ENCODE measurements around the gene YIPF5.
A peak's percentile ranks its signal among the peaks of the same experiment; 100 is the strongest.

The YIPF5 gene

DNA sequence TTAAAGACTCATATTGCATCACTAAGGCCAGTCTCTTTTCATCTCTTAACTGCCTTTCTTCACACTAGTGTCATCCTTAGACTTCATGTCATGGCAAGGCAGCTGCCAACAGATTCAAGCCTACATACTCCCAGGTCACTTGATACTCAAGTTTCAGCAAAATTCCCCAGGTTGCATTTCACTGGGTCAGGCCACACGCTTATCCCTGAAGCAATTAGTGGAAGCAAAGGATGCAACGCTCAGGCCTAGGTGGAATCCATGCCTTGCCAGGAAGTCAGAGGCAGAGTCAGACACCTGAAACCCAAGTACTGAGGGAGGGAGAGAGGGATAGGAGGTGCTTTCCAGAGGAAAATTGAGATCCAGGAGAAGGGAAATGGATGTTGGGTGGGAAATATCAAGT is 28.9 kb downstream of the YIPF5 start:
- Histone ChIP-seq H3K27me3 (replicated peaks; ENCODE audit: insufficient read depth, low read length) (no peaks in the 10 kb centered on the region), H4K20me1 (ENCODE audit: insufficient read depth, low read length) (no peaks in the 10 kb centered on the region), H3K9me2 (replicated peaks; ENCODE audit: insufficient read depth, low read length) (no peaks in the 10 kb centered on the region), H2AFZ (ENCODE audit: low read length) (peak overlapping the region; percentile 32; the same call in 1 of the 2 replicates), H3F3A (ENCODE audit: insufficient read depth, low read length) (no peaks in the 10 kb centered on the region), H3K9ac (ENCODE audit: low read length) (no peak overlapping the region), H3K79me2 (ENCODE audit: low read length) (no peaks in the 10 kb centered on the region), H3K9me3 (replicated peaks; ENCODE audit: insufficient read depth, low read length) (no peaks in the 10 kb centered on the region), H3K36me3 (replicated peaks; ENCODE audit: insufficient read depth, low read length) (no peaks in the 10 kb centered on the region), H3K27ac (ENCODE audit: low read length) (no peak overlapping the region), H3K4me3 (ENCODE audit: low read length) (no peak overlapping the region), H3K4me2 (ENCODE audit: low read depth, low read length) (no peak overlapping the region), H3K4me1 (ENCODE audit: low read length) (no peaks in the 10 kb centered on the region)
- no peak for DNase-seq
- TF ChIP-seq, protein P1, sequence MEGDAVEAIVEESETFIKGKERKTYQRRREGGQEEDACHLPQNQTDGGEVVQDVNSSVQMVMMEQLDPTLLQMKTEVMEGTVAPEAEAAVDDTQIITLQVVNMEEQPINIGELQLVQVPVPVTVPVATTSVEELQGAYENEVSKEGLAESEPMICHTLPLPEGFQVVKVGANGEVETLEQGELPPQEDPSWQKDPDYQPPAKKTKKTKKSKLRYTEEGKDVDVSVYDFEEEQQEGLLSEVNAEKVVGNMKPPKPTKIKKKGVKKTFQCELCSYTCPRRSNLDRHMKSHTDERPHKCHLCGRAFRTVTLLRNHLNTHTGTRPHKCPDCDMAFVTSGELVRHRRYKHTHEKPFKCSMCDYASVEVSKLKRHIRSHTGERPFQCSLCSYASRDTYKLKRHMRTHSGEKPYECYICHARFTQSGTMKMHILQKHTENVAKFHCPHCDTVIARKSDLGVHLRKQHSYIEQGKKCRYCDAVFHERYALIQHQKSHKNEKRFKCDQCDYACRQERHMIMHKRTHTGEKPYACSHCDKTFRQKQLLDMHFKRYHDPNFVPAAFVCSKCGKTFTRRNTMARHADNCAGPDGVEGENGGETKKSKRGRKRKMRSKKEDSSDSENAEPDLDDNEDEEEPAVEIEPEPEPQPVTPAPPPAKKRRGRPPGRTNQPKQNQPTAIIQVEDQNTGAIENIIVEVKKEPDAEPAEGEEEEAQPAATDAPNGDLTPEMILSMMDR (IDR thresholded peaks at IDR 0.05; ENCODE audit: low read length) = no peak
- TF ChIP-seq EZH2 (optimal IDR thresholded peaks at IDR 0.05; ENCODE audit: low read depth, low read length) (no peak), EZH2phosphoT487 (IDR thresholded peaks at IDR 0.05; ENCODE audit: low read length) (no peak)

DNA sequence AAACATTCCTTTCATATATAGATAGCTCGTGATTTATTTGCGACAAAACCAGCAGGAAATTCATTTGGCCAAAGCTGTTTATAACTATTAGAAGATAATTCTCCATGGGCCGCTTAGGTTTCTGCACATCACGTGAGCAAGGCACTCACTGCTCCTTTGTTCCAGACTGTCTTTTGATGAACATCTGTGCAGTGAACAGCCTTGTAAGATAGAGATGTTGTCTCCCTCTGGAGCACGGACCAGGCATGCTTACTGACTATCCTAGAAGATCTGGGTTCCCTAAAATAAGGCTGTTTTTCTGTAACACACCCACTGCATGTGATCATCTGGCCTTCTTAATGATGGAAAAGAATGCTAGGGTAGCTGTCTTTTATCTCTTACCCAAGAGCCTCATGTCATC is 30.9 kb downstream of the YIPF5 start:
- no peaks in the 10 kb centered on the region for H3F3A ChIP-seq (ENCODE audit: insufficient read depth, low read length)
- no peak overlapping the region for H3K4me3 ChIP-seq (ENCODE audit: low read length)
- H3K9me2 ChIP-seq (replicated peaks; ENCODE audit: insufficient read depth, low read length) = no peaks in the 10 kb centered on the region
- no peak overlapping the region for H3K9ac ChIP-seq (ENCODE audit: low read length)
- TF ChIP-seq, protein P1 (IDR thresholded peaks at IDR 0.05; ENCODE audit: low read length) = no peak
- no peak for TF ChIP-seq EZH2 (optimal IDR thresholded peaks at IDR 0.05; ENCODE audit: low read depth, low read length)
- TF ChIP-seq EZH2phosphoT487 (IDR thresholded peaks at IDR 0.05; ENCODE audit: low read length) = no peak
- no peak overlapping the region for H3K4me2 ChIP-seq (ENCODE audit: low read depth, low read length)
- H3K27ac ChIP-seq (ENCODE audit: low read length) = no peak overlapping the region
- H3K79me2 ChIP-seq (ENCODE audit: low read length) = no peaks in the 10 kb centered on the region
- H4K20me1 ChIP-seq (ENCODE audit: insufficient read depth, low read length) = no peaks in the 10 kb centered on the region
- no peaks in the 10 kb centered on the region for H3K36me3 ChIP-seq (replicated peaks; ENCODE audit: insufficient read depth, low read length)
- DNase-seq = no peak
- no peaks in the 10 kb centered on the region for H3K4me1 ChIP-seq (ENCODE audit: low read length)
- no peak overlapping the region for H2AFZ ChIP-seq (ENCODE audit: low read length)
- no peaks in the 10 kb centered on the region for H3K9me3 ChIP-seq (replicated peaks; ENCODE audit: insufficient read depth, low read length)
- no peaks in the 10 kb centered on the region for H3K27me3 ChIP-seq (replicated peaks; ENCODE audit: insufficient read depth, low read length)

DNA sequence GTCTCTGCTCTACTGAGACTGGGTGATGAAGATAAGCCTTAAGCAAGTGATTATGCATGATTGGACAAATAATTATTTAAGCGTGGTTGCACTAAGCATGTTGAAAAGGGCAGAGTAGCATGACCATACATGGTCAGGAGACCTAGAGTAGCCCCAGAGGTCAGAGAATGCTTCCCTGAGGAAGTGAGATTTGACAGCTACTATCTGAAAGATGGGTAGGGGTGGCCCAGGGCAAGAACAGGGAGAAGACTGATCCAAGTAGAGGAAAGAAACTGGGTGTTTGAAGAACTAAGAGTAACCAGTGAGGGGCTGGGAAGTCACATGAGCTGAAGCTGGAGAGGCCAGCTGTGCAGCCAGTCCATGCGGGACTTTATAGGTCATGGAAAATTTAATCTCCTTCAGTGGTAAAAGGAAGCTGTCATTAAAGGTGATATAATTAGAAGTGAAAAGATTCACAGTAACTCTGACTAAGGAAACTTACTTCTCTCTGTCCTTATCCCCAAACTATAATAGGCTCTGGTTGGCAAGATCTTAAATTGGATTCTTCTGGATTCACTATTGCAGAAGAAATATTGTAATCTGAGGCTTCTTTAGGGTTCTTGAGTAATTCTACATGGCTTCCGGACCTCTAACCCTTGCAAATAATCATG is 35.2 kb downstream of the YIPF5 start:
- no peak overlapping the region for H3K4me3 ChIP-seq (ENCODE audit: low read length)
- no peaks in the 10 kb centered on the region for H3F3A ChIP-seq (ENCODE audit: insufficient read depth, low read length)
- no peak overlapping the region for H2AFZ ChIP-seq (ENCODE audit: low read length)
- no peaks in the 10 kb centered on the region for H3K4me1 ChIP-seq (ENCODE audit: low read length)
- no peaks in the 10 kb centered on the region for H4K20me1 ChIP-seq (ENCODE audit: insufficient read depth, low read length)
- no peaks in the 10 kb centered on the region for H3K27me3 ChIP-seq (replicated peaks; ENCODE audit: insufficient read depth, low read length)
- no peak overlapping the region for H3K4me2 ChIP-seq (ENCODE audit: low read depth, low read length)
- TF ChIP-seq, protein P1 (IDR thresholded peaks at IDR 0.05; ENCODE audit: low read length) = no peak
- TF ChIP-seq EZH2phosphoT487 (IDR thresholded peaks at IDR 0.05; ENCODE audit: low read length) = no peak
- no peak for TF ChIP-seq EZH2 (optimal IDR thresholded peaks at IDR 0.05; ENCODE audit: low read depth, low read length)
- no peaks in the 10 kb centered on the region for H3K9me3 ChIP-seq (replicated peaks; ENCODE audit: insufficient read depth, low read length)
- no peak for DNase-seq
- no peak overlapping the region for H3K27ac ChIP-seq (ENCODE audit: low read length)
- H3K9me2 ChIP-seq (replicated peaks; ENCODE audit: insufficient read depth, low read length) = no peaks in the 10 kb centered on the region
- no peaks in the 10 kb centered on the region for H3K79me2 ChIP-seq (ENCODE audit: low read length)
- H3K36me3 ChIP-seq (replicated peaks; ENCODE audit: insufficient read depth, low read length) = no peaks in the 10 kb centered on the region
- H3K9ac ChIP-seq (ENCODE audit: low read length) = no peak overlapping the region
